Endothelial cell of umbilical vein (primary cell): ENCODE measurements around the gene PLPP7.

Experiments
- EZH2 ChIP-seq: IDR thresholded peaks from 2 replicates; pipeline ENCODE4 v1.6.1; 2012; ENCODE audit warnings: borderline replicate concordance, low read depth, mild to moderate bottlenecking, moderate library complexity, low read length, inconsistent platforms; ENCODE audit not compliant: severe bottlenecking
- POLR2AphosphoS5 ChIP-seq: IDR thresholded peaks from 2 replicates; pipeline ENCODE4 v1.6.1; 2012; ENCODE audit warnings: low read depth, mild to moderate bottlenecking, control low read depth, low read length, moderate library complexity; ENCODE audit not compliant: insufficient read depth
- TF ChIP-seq, protein P1 (sequence below), 2 donors: IDR thresholded peaks; 1 replicate in 1 of 2; 2 replicates in 1 of 2; pipeline ENCODE4 v1.5.1; 2011; ENCODE audit warnings: low read length in 2 of 2, mild to moderate bottlenecking in 2 of 2, moderate library complexity in 2 of 2, control low read depth in 1 of 2, inconsistent platforms in 1 of 2, low read depth in 1 of 2; ENCODE audit not compliant: insufficient read depth in 1 of 2; ENCODE audit errors: extremely low read depth in 1 of 2

DNA sequence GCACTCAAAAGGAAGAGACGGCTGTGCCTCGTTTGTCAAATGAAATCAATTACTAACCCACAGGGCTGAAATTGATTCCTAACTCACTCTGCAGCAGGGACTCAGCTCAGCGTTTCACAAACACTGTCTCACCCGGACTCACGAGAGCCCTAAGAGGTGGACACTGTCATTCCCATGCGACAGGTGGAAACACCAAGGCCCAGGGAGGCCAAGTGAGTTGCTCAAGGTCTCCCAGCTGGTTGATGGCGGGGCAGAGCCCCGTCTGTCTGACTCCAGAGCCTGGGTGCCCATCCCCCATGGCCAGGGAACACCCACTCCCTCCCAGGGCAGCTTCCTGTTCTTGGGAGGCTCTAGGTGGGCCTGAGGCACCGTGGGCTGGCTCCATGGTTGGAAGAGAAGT is 1.3 kb upstream of the PLPP7 start:
- TF ChIP-seq, protein P1, sequence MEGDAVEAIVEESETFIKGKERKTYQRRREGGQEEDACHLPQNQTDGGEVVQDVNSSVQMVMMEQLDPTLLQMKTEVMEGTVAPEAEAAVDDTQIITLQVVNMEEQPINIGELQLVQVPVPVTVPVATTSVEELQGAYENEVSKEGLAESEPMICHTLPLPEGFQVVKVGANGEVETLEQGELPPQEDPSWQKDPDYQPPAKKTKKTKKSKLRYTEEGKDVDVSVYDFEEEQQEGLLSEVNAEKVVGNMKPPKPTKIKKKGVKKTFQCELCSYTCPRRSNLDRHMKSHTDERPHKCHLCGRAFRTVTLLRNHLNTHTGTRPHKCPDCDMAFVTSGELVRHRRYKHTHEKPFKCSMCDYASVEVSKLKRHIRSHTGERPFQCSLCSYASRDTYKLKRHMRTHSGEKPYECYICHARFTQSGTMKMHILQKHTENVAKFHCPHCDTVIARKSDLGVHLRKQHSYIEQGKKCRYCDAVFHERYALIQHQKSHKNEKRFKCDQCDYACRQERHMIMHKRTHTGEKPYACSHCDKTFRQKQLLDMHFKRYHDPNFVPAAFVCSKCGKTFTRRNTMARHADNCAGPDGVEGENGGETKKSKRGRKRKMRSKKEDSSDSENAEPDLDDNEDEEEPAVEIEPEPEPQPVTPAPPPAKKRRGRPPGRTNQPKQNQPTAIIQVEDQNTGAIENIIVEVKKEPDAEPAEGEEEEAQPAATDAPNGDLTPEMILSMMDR (IDR thresholded peaks at IDR 0.05; ENCODE audit: extremely low read depth in 1 of 2, insufficient read depth in 1 of 2, low read depth in 1 of 2, low read length in 2 of 2): no peak
- TF ChIP-seq POLR2AphosphoS5 (no peak), EZH2 (no peak)
